Measurements from ENCODE around the gene CFHR2.

DNA sequence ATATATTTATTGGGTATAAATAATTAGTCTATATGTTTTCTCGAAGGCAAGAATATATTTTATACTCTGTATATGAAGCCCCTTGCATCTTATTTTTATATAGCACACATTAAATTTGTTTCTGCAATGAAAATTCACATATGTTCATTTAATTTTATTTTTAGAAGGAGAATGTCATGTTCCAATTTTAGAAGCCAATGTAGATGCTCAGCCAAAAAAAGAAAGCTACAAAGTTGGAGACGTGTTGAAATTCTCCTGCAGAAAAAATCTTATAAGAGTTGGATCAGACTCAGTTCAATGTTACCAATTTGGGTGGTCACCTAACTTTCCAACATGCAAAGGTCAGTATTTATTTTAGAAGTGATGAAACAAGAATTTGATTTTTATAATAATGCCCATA, 50.4 kb downstream of the CFHR2 start:
- no peak for TF ChIP-seq EP300 (IDR thresholded peaks at IDR 0.05)
- TF ChIP-seq, protein P1, sequence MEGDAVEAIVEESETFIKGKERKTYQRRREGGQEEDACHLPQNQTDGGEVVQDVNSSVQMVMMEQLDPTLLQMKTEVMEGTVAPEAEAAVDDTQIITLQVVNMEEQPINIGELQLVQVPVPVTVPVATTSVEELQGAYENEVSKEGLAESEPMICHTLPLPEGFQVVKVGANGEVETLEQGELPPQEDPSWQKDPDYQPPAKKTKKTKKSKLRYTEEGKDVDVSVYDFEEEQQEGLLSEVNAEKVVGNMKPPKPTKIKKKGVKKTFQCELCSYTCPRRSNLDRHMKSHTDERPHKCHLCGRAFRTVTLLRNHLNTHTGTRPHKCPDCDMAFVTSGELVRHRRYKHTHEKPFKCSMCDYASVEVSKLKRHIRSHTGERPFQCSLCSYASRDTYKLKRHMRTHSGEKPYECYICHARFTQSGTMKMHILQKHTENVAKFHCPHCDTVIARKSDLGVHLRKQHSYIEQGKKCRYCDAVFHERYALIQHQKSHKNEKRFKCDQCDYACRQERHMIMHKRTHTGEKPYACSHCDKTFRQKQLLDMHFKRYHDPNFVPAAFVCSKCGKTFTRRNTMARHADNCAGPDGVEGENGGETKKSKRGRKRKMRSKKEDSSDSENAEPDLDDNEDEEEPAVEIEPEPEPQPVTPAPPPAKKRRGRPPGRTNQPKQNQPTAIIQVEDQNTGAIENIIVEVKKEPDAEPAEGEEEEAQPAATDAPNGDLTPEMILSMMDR (IDR thresholded peaks at IDR 0.05), result no peak
